HG03139 (cell line): ENCODE data around the gene GOLGA7B.

Experiments
- ATAC-seq: cut with Tn5 transposase; IDR thresholded peaks from one replicate; pipeline ENCODE4 v1.9.1; 2021; ENCODE audit not compliant: unreplicated experiment

GOLGA7B gene

DNA sequence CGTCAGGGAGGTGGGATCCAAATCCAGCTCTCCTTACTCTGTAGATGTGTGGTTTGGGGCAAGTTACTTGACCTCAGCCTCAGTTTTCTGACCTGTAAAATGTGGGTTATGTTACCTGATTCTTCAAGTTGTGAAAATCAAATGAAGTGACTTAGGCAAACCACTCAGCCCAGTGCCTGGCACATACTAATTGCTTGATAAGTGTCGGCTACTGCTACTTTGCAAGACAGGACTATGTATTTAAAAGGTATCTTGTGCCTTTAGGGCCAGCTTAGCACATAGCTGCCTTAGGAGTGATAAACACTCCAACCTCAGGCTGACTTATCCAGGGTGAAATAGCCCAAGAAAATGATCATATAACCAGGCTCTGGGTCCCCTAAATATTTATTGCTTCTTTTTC lies 42.9 kb downstream of the GOLGA7B start:
- ATAC-seq: no peak

DNA sequence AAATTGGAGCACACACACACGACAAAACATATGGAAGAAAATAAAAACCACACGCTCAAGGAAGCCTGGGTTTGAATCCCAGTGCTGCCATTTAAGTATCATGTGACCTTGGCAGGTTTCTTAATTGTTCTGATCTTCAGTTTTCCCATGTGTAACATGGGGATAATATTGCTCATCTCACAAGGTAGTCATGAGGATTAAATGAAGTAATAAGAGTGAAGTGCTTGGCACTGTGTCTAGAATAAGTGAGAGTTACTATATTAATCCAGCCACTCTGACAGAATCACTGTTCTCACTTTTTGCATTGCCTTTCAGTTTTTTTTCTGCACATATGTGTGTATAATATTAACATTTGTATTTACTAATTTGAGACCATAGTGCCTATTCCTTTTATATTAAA lies 43.3 kb downstream of the GOLGA7B start:
- ATAC-seq: no peak

DNA sequence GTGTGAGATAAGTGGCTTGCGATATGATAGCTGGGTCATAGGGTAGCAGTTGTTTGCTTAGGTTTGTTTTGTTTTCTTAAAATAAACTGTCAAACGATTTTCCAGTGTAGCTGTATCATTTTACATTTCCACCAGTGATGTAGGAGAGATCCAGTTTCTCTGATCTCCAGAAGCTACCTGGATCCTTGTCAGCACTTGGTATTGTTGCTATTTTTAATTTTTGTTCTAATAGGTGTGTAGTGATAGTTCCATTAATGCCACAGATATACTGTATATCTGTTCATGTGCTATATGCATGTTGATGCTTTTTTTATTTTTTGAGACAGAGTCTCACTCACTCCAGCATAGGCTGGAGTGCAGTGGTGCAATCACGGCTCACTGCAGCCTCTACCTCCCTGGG lies 44.4 kb downstream of the GOLGA7B start:
- ATAC-seq: no peak

DNA sequence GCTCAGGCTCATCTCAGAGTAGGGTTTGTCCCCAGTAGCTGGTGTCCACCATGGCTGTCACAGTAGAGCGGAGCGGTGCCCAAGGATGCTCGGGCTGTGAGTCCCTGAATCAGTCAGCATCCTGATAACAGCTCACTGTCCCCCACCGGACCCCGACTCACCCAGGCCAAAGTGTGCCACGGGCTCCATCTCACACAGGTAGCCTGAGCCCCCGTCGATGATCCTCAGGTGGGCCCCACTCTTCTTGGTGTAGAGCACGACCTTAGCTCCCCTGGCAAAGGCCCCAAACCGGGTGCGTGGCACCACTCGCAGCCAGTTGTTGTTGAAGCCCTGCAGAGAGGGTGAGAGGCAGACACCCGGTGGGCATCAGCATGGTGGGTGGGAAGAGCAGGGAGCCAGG lies 45.4 kb downstream of the GOLGA7B start:
- ATAC-seq: no peak

DNA sequence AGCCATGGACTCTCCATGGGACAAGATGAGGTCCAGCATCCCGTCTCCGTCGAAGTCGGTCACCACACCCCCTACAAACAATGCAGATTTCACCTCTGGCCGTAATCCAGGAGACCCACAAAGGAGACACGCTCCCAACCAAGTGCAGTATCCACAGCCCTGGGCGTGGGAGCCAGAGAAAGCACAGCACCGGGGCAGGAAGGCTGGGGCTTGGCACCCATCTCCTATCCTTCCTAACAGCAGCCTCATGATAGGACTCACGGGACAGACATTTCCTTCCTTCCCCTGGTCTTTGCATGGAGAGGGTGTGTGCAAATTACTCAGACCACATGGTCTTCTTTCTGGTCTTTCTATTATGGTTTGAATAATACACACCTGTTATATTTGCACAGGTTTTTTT lies 46.3 kb downstream of the GOLGA7B start:
- no peak for ATAC-seq

DNA sequence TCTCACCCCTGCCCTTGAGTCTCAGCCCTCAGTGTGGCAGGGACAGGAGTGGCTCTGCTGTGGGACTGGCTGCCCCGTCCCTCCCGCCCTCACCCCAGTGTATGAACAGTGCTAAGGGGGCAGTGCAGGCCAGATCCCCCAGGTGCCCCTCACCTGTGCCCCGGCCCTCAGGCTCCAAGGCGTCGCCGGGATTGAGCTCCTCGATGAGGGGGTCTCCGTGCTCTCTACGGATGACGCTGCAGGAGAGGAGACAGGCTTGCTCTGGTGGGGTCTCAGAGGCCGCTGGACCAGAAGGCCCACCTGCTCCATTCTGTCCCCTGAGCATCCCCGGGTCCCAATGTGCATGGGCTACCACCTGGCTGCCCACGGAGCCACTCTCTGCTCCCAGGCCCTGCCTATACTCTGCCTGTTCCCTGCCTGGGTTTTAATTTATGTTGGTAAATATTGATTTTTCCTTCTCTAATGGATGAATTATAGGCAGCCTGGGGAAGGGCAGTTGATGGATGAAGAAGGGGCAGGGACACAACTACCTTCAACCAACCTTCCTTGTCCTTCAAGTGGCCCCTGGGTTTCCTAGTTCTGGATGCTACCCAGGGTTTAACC lies 47.2 kb downstream of the GOLGA7B start:
- ATAC-seq: no peak

DNA sequence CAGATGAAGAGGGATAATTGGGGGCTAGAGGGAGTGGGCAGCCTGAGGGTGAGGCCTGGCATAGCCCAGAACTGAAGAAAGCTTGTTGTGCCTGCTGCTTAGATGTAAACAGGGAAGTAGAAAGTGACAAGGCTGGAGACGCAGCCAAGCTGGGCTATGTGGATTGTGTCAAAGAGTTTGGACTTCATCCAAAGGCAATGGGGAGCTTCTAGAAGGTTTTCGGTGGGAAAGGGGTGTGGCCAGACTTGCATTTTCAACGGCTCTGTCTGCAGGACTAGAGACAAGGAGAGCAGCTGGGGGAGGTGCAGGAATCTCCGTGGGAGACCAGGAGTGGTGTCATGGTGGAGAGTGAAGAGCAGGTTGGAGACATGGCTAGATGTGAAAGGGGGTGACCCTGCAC lies 48.8 kb downstream of the GOLGA7B start:
- no peak for ATAC-seq

DNA sequence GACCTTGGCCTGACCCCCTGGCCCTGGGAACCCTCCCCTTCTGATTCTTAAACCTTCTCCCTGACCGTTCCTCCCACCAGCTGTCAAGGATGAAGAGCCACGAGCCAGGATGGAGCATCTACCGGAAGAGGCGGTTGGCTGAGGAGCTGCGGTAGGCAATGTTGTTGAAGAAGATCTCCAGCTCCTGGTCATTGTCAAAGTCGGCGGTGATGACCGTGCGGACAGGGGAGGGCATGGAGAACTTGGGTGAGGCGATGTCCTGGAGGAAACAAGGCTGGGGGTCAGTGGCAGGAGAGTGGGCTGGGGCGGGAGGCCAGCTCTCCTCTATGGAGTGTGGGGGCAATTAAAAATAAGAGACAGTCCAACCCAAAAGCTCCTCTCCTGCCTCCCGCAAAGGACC lies 51.7 kb downstream of the GOLGA7B start:
- ATAC-seq: no peak

DNA sequence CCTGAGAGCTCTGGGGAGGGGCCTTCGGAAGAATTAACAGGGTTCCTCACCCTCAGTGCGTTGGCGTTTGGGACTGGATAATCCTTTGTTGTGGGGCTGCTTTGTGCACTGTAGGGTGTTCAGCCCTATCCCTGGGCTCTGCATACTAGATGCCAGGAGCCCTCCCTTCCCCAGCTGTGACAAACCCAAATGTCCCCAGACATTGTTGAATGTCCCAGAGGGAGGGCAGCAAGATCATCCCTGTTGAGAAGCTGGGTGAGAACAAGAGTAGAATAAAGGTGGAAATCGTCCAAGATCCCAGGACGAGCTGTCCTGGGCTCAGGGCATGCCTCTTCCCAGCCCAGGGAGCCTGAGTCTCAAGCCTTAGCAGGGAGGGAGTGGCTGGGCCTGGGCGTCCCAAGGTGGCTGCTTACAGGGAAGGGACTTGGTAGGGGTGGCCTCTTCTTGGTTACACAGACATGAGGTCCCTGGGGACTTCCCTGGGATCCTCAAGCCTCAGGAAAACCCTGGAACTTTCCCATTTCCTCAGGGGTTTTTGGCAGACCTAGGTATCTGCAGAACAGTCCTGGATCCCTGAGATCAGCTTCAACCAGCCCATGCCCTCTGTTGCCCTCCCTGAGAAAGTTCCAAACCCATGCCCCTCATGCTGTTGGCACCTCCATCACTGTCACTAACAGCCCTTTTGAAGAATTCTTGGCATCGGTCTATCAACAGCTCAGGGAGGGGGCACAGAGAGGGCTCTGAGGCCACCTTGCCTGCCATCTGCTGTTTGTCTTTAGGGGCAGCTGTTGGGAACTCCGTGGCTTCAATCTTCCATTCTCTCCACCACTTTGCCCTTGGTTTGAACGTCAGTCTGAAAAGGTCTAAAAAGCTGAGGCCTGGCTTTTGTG lies 53.7 kb downstream of the GOLGA7B start:
- no peak for ATAC-seq

DNA sequence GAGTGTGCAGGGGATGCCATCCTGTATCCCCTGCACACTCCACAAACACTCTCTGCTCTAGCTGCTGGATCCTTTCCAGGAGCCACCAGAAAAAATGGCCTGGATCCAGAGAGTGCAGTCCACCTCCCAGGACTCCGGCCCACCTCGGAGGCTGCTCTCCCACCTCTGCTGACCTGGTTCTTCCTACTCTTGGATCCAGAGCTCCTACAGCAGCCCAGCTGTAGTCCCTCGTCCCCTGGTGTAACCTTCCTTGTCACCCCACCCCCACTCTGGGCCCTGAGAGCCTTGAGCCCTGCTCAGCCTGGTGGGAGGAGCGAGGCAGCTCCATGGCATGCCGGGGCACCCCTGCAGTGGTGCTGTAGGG lies 54.4 kb downstream of the GOLGA7B start:
- no peak for ATAC-seq

DNA sequence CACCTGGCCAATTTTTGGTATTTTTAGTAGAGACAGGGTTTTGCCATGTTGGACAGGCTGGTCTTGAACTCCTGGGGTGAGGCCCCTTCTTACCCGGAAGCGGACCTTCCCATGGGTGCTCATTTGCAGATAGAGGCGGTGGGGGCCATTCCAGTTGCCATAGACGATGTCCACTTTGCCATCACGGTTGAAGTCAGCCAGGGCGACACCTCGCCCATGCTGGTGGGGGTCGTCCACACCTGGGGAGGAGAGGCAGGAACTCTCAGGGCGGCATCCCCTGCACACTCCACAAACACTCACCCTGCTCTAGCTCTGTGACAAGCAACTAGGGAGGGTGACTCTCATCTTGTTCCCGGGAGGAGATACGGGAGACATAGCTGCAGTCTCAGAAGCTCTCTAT lies 54.9 kb downstream of the GOLGA7B start:
- no peak for ATAC-seq

DNA sequence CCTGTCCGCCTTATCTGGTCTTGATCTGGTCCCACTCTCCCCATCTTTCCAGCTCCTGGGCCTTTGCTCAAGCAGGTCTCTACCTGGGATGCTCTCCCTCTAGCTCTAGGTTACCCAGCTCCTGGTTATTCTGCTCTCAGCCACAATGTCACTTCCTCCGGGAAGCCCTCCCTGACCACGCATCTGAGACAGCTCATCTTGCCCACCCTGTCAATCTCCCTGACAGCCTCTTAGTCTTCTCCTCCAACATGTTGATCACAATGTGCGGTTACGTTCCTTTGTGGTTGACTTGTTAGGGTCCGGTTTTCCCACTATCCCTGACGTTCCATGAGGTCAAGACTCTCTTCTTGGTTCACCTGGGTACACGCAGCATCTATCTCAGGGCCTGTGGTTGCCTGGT lies 55.6 kb downstream of the GOLGA7B start:
- ATAC-seq: no peak

DNA sequence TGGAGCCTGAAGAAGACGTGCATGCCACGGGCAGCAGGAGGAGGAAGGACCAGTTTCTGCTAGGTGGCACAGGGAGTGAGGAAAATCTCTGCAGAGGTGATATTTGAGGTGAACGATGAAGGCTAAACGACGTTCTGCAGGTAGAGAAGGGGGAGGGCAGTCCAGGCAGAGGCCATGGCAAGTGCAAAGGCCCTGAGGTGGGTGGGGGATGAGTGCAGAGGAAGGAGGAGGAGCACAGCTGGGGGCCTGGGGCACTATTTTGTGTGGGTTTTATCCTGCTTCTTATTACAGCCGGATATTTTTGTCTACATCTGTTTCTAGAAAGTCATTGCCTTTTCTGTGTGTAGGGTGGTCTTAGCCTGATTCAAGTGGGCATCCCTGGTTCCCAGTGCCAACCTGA lies 57.6 kb downstream of the GOLGA7B start:
- no peak for ATAC-seq

DNA sequence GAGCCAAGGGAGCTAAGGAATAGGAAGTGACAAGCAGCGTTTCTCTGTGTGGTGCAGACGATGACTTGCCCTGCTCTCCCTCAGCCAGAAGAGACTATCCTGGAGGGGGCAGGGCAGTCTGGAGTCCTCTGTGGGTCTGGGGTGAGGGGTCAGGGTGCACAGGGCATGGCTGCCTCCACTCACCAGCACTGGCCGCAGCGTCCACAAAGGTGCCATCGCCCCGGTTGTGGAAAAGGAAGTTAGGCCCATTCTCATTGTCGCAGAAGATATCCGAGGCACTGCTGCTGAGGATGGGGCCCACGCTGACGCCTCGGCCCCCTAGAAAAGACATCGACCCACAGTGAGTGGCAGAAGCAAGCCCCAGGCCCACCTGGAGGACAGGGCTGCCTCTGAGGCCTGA lies 58.2 kb downstream of the GOLGA7B start:
- no peak for ATAC-seq

DNA sequence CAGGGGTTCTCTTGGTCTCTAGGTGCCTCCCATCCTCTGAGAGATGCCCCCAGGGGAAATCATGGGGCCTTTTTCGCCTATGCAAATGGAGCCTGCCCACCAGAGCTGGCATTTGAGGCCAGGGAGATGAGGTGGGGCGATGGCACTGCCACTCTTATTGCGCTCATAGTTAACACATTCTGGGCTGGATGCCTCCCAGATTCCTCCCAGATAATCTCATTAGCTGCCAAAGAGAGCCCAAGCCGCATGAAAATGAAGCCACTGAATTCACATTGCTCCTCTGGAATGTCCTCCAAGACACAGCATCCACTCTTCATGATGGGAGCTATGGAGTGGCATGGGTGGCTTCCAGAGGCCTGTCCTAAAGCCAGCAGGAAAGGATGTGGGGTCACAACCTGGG lies 61.0 kb downstream of the GOLGA7B start:
- no peak for ATAC-seq

DNA sequence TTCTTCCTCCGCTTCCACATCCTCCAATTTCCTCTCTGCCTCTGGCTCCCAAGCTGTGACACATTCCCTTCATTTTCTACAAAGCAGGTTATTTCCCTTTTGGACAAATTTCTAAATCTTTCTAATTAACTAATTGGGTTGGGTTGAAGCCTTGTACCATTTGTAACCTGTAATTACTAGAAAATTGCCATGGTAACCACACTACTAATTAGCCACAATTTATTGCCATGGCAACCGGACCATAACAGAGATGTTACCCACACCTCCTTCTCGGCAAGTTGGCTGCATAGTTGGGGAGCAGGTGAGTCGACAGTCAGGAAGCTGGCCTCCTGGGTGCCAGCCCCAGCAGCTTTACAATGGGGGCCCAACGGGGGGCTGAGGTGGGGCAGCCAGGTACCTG lies 61.6 kb downstream of the GOLGA7B start:
- ATAC-seq: no peak

DNA sequence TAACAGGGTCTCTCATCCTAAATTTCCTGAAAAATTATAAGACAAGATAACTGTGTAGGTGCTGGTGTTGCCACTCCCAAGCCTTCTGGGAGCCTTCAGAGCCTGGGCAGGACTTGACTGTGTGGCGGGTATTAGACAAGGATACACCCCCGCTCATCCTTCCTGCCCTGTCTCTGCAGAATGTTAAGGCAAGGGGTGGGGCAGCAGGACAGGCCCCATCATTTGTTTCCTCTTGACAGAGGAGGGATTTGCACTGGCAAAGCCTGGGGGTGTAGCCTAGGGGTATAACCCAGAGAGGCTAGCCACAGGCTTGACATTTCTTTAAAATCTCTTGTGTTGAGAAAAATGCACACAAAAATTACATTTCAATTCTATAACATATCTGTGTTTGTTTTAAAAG lies 63.5 kb downstream of the GOLGA7B start:
- no peak for ATAC-seq

DNA sequence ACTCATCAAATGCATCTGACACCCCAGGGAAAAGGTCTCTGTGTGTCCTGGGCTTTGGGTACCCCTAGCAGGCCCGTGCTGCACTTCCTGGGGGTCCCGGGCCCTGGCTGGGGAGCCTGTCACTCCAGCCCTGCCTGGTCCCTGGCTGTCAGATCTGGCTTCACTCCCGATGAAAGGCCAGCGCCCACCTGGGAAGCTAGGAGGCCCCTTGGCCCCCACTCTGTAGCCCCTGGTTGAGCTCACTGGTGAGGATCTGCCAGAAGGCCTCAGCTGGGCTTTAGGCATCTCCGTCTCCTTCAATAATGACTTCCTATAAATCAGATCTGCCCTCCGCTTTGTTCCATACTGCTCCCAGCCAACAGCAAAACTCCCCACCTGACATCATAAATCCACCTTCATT lies 64.0 kb downstream of the GOLGA7B start:
- no peak for ATAC-seq

DNA sequence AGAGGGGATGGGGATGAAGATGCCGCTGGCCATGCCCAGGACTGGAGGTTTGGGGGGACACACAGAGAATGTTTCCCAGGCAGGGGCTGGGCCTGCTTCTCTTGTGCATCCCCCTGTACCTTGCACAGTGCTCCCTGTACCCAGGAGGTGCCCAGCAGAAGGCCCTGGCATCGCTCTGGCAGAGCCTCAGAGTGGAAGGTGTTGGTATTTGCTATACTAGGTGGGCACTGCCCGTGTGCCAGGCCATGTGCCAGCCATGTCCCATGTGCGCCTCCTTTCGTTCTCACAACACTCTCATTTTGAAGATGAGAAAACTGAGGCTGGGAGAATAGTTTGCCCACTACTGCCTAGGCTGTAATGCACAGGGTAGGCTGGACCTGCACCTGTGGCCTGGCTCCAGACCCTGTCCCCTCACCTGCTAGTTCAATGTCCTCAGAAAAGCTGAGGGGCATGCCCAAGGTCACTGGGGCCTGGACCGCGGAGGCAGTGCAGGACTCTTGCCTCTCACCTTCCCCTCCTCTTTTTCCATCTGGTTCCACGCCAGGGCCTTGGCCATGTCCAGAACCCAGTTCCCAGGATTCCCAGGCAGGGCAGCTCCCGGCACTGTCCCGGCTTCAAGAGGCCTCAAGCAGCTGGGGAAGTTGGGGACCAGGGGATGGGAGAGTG lies 64.7 kb downstream of the GOLGA7B start:
- ATAC-seq: no peak

DNA sequence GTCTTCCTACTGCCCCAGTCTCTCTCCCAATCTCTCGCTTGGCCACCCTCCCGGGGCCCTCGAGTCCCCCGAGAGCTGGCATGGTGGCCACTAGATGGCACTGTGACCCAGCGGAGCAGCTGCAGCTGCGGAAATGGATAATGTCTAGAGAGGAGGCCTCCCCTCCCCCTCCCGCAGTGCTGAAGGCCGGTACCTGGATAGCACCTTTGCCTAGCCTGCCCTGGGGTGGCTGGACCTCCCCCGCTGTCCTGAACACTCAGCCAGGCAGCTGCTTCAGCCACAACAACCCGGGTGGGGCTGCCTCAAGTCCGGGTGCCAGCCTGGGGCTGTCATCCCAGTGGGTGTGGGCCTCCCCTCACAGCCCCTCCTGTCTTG lies 65.2 kb downstream of the GOLGA7B start:
- ATAC-seq: no peak

DNA sequence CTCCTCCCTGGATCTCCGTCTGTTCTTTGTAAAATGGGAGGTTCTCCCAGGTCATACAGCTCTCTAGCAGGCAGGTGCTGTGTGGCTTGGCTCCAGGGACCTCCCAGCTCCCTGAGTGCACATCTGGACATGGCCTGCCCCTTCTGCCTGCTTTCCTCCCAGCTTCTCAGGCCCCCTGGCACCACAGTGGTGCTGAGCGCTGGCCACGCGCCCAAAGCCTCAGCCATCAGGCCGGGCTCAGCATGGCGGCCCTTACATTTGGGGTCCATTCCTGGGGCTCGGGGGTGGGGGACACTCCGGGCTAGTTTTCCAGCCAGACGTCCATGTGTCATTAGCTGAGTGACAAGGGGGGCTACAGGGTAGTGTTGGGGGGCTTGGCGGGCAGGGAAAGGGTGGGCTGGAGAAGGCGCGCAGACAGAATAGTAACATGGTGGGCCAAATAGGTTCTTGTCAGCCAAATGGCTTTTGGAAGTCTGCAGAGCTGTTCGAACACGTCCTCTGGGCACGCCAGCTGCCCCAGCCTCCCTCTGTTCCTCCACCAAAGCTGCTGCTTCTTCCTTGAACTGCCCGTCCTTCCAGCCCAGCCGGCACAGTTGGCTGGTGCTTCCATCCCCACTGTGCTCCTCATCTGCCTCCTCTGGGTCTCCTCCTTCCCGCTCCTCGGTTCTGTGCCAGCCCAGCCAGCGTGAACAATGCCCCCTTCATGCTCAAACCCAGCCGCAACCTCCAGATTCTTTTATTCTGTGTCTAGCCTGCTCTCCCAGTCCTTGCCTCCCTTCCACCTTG lies 65.9 kb downstream of the GOLGA7B start:
- no peak for ATAC-seq

DNA sequence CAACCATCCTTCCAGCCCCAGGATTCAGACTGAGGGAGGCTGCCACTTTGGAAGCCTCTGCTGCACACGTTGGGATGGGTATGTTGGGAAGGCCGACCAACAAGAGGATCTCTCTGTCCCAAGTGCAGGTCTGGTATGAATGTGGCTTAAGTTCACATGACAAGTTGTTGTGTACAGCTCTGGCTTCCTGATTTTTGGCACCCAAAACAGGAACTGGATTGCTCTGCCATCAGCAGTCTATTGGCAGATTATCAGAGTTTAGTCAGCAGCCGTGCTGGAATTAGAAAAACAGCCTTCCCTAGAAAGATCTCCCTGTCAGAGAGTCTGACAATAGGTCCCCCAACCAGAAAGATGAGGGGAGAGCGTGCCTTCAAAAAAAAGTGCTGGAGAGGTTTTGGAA lies 66.9 kb downstream of the GOLGA7B start:
- ATAC-seq: no peak
